ENCODE data around the gene VCPKMT.

GRCh38 chr14:50100805-50101204 lies 15.6 kb downstream of the VCPKMT start:
- TF ChIP-seq CTCF (IDR thresholded peaks at IDR 0.05) (no peak), EP300 (IDR thresholded peaks at IDR 0.05) (no peak)

Data from tibial nerve (tissue), 4 donors.